PC-3 (cell line): ENCODE results near the gene BNIP5. TPM values are rescaled to one million over a fixed set of nuclear protein-coding genes. Genes with fewer than 3 reads are reported as not detected.

Experiments used
- ATAC-seq: fragments of 200-7000 bp; cut with Tn5 transposase; 2 replicates; pipeline ENCODE4 v1.9.1; 2020; ENCODE audit warnings: mild to moderate bottlenecking, moderate library complexity
- BruUV-seq: library from RNA; stranded (reverse); fragments of 400-500 nt; replicated peaks from 2 replicates; lab custom pipeline; 2021; lab: Mats Ljungman, UMichigan
- CTCF ChIA-PET: fragments of 300-600 bp; sonication (Branson Sonifier 250); formaldehyde crosslinking; loops from one replicate; lab custom pipeline; 2022; ENCODE audit warnings: antibody characterized with exemption; lab: Charles Lee
- POLR2A ChIA-PET: fragments of 300-600 bp; sonication (Branson Sonifier 250); formaldehyde crosslinking; loops from one replicate; lab custom pipeline; 2022; ENCODE audit warnings: antibody characterized with exemption; ENCODE audit not compliant: unreplicated experiment; lab: Charles Lee
- DNase-seq: peaks from one replicate; pipeline ENCODE4 v3.0.0-alpha.2; 2015
- H2AFZ ChIP-seq: fragments of 300-600 bp; sonication (generic); 2 replicates; pipeline ENCODE4 v1.6.0; 2016; ENCODE audit warnings: antibody characterized with exemption, low read length
- H3F3A ChIP-seq: fragments of 300-600 bp; sonication (generic); one replicate; pipeline ENCODE4 v1.6.0; 2017; ENCODE audit warnings: antibody characterized with exemption, low read length, control low read depth, mild to moderate bottlenecking; ENCODE audit not compliant: unreplicated experiment
- H3K27ac ChIP-seq: fragments of 300-600 bp; sonication (generic); 2 replicates; pipeline ENCODE4 v1.5.1; 2016; ENCODE audit warnings: mild to moderate bottlenecking, low read length
- H3K27me3 ChIP-seq: fragments of 300-600 bp; sonication (generic); 2 replicates; pipeline ENCODE4 v1.6.1; 2016; ENCODE audit warnings: low read length, mixed read lengths
- H3K36me3 ChIP-seq: fragments of 300-600 bp; sonication (generic); 2 replicates; pipeline ENCODE4 v1.6.1; 2016; ENCODE audit warnings: low read depth, mixed run types, low read length, mixed read lengths
- H3K4me1 ChIP-seq: fragments of 300-600 bp; sonication (generic); 2 replicates; pipeline ENCODE4 v1.5.1; 2016; ENCODE audit warnings: low read length; ENCODE audit not compliant: insufficient read depth
- H3K4me2 ChIP-seq: fragments of 300-600 bp; sonication (generic); 2 replicates; pipeline ENCODE4 v1.6.0; 2016; ENCODE audit warnings: low read length
- H3K4me3 ChIP-seq: fragments of 300-600 bp; sonication (generic); 2 replicates; pipeline ENCODE4 v1.5.1; 2016; ENCODE audit warnings: mild to moderate bottlenecking, low read length, mixed read lengths
- H3K79me2 ChIP-seq: fragments of 300-600 bp; sonication (generic); 2 replicates; pipeline ENCODE4 v1.6.1; 2017; ENCODE audit warnings: low read length, mixed read lengths
- H3K9ac ChIP-seq: fragments of 300-600 bp; sonication (generic); 2 replicates; pipeline ENCODE4 v1.6.0; 2016; ENCODE audit warnings: mild to moderate bottlenecking, low read length
- H3K9me2 ChIP-seq: fragments of 300-600 bp; sonication (generic); replicated peaks from 2 replicates; pipeline ENCODE4 v1.6.1; 2016; ENCODE audit warnings: mixed run types, low read length, mixed read lengths
- H3K9me3 ChIP-seq: fragments of 300-600 bp; sonication (generic); 2 replicates; pipeline ENCODE4 v1.6.1; 2016; ENCODE audit warnings: low read length, mixed read lengths
- H4K20me1 ChIP-seq: fragments of 300-600 bp; sonication (generic); 2 replicates; pipeline ENCODE4 v1.6.1; 2016; ENCODE audit warnings: low read length, mixed read lengths
- EZH2 ChIP-seq: fragments of 300-600 bp; sonication (generic); IDR thresholded peaks from one replicate; pipeline ENCODE4 v1.6.1; 2017; ENCODE audit warnings: antibody characterized with exemption, mild to moderate bottlenecking, low read length; ENCODE audit not compliant: unreplicated experiment
- EZH2phosphoT487 ChIP-seq: fragments of 300-600 bp; sonication (generic); IDR thresholded peaks from 2 replicates; pipeline ENCODE4 v1.6.1; 2018; ENCODE audit warnings: mild to moderate bottlenecking, antibody characterized with exemption, low read length, borderline replicate concordance
- intact Hi-C: fragments of 100-400 bp; cut with micrococcal nuclease; formaldehyde crosslinking; loops from 2 replicates; pipeline ENCODE4 v1.9.0; 2023
- total RNA-seq: library from RNA; depleted of rRNA; stranded (reverse); fragments of >200 nt; gene quantifications from 2 replicates; pipeline ENCODE4 v1.2.3, GENCODE V29; 2014; rRNA removed
- TF ChIP-seq, protein P1 (sequence below): fragments of 300-600 bp; sonication (generic); conservative IDR thresholded peaks from 2 replicates; pipeline ENCODE4 v1.5.1; 2017; ENCODE audit warnings: antibody characterized with exemption, low read depth, mild to moderate bottlenecking, low read length

The BNIP5 gene
- total RNA-seq, 1 experiment from 2014 or later: not detected

DNA sequence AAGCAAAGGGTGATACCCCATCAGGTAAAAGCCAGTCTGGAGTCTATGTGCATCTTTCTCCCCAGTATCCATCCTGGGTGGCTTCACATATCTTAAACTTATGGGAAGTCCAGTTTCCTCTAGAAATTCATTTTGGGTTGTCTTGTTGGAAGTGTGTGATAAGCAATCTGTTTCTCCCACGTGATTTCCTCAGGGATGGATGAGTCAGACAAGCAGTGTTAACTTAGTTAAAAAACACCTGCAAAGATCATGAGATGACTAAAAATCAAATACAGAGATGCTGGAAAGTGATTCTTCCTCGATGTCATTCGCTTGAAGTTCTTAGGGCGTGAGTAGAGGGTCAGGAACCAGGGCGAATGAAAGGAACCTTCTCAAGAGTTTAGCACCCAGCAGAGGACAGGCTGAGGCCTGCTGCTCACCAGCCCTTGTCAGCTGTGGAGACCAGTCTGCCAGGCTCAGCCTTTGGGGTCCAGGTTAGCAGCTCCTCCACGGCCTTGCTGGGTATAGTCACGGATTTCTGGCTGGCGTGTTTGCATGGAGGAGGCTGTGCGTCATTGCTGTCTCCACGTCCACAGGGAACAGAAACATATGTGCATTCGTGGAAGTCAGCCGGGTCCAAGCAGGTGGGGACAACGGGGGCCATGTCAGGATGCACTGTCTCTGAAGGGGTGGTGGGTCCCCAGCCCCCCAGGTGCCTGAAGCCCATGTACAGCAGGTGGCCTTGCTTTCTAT, 69.6 kb downstream of the BNIP5 start:
- Histone ChIP-seq H3K79me2 (no peaks in the 10 kb centered on the region), H3K4me2 (no peak overlapping the region), H2AFZ (no peak overlapping the region), H3K36me3 (no peaks in the 10 kb centered on the region), H3K4me1 (0 out of 2 replicates have a peak, but pooled peaks cover 8% of the 10 kb centered on the region), H3F3A (no peaks in the 10 kb centered on the region), H3K27me3 (peaks cover 12% of the 10 kb centered on the region; the same call in 1 of the 2 replicates), H3K4me3 (no peak overlapping the region), H3K27ac (no peak overlapping the region), H3K9me2 (no peaks in the 10 kb centered on the region), H4K20me1 (no peaks in the 10 kb centered on the region), H3K9me3 (no peaks in the 10 kb centered on the region), H3K9ac (no peak overlapping the region)
- TF ChIP-seq, protein P1, sequence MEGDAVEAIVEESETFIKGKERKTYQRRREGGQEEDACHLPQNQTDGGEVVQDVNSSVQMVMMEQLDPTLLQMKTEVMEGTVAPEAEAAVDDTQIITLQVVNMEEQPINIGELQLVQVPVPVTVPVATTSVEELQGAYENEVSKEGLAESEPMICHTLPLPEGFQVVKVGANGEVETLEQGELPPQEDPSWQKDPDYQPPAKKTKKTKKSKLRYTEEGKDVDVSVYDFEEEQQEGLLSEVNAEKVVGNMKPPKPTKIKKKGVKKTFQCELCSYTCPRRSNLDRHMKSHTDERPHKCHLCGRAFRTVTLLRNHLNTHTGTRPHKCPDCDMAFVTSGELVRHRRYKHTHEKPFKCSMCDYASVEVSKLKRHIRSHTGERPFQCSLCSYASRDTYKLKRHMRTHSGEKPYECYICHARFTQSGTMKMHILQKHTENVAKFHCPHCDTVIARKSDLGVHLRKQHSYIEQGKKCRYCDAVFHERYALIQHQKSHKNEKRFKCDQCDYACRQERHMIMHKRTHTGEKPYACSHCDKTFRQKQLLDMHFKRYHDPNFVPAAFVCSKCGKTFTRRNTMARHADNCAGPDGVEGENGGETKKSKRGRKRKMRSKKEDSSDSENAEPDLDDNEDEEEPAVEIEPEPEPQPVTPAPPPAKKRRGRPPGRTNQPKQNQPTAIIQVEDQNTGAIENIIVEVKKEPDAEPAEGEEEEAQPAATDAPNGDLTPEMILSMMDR: no peak
- no peak for TF ChIP-seq EZH2
- no peak for TF ChIP-seq EZH2phosphoT487
- ChIA-PET CTCF (no interaction called here), POLR2A (no interaction called here)
- no peak for ATAC-seq
- no peak for DNase-seq
- no TSS peak for BruUV-seq
- intact Hi-C loops: no loop called here

Other genes starting within 250 kb of the BNIP5 start
- gene MAPK13, start 206.4 kb downstream of the BNIP5 start, total RNA-seq: 36.9 and 41.4 TPM in 2 replicates
- gene BRPF3, start 140.1 kb downstream of the BNIP5 start, total RNA-seq: 14.3 and 21.4 TPM in 2 replicates
- 0.29 TPM in 1 of 2 replicates, not detected in the other for gene PNPLA1, start 66.8 kb downstream of the BNIP5 start, total RNA-seq
- gene ETV7, start 50.8 kb upstream of the BNIP5 start, total RNA-seq: not detected in 2 replicates
- not detected in 2 replicates for gene PXT1, start 106.0 kb upstream of the BNIP5 start, total RNA-seq
- 20.8 and 26.5 TPM in 2 replicates for gene KCTD20, start 106.1 kb upstream of the BNIP5 start, total RNA-seq
- gene STK38, start 210.6 kb upstream of the BNIP5 start, total RNA-seq: 25.7 and 26.9 TPM in 2 replicates